Right ventricle myocardium inferior (tissue), 1 donor: ENCODE measurements around the gene RNF157. TPM values are rescaled to one million over a fixed set of nuclear protein-coding genes. Genes with fewer than 3 reads are reported as not detected.
A peak's percentile ranks its signal among the peaks of the same experiment; 100 is the strongest.
"Not testable (repeated sequence)": the region's sequence is repeated elsewhere in the genome, so short reads cannot be mapped to it uniquely, and the experiment has no call there.

Experiments used
- ATAC-seq: fragments of 200-7000 bp; cut with Tn5 transposase; one replicate; pipeline ENCODE4 v1.9.1; 2020; ENCODE audit warnings: mild to moderate bottlenecking, moderate library complexity
- DNase-seq: peaks from one replicate; pipeline ENCODE4 v3.0.0; 2021; ENCODE audit errors: missing footprints
- intact Hi-C: fragments of 100-400 bp; cut with DNase I; formaldehyde crosslinking; loops from one replicate; pipeline ENCODE4 v1.11.0; 2022
- total RNA-seq: library from RNA; stranded (reverse); fragmentation: NEBNext Ultra II Directional; extraction: Animal tissue kit (Norgen Biotek cat#: 25700); gene quantifications from one replicate; pipeline ENCODE4 v1.2.1, GENCODE V29; 2021
- donor health status: DM: no; HTN: yes; CAD: no; lungs with severe emphysema.

RNF157 gene
- total RNA-seq, 1 donor from 2014 or later: 19.4 TPM

DNA sequence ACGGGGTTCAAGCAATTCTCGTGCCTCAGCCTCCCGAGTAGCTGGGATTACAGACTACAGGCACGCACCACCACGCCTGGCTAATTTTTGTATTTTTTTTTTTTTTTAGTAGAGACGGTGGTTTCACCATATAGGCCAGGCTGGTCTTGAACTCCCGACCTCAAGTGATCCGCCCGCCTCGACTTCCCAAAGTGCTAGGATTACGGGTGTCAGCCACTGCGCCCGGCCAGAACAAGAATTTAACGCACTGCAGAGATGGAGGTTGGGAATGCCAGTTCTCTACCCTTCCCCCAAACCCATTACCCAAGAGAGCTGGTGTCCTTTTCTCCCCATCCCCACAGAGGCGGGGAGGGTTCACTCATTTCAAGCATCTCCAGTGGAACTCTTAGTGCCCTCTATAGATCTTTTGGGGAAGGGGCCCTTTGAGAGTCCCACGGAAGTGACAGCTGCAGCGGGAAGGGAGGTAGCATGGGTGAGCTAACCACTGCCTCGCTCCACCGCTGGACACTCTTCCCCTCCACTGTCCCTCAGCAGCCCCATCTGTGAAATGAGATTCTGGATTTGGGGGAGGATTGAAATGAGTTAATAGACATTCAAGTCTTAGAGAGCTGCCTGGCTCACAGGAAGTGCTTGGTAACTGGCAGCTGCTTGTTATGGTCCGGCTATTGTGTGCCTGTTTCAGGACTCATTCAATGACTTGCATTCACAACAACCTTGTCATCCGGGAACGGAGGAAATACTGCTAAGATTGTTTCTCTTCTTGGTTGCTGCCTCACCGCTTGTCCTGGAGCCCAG is 21.3 kb upstream of the RNF157 start:
- peak; percentile 37 for DNase-seq
- intact Hi-C loops: no loop called here
- no peak for ATAC-seq

DNA sequence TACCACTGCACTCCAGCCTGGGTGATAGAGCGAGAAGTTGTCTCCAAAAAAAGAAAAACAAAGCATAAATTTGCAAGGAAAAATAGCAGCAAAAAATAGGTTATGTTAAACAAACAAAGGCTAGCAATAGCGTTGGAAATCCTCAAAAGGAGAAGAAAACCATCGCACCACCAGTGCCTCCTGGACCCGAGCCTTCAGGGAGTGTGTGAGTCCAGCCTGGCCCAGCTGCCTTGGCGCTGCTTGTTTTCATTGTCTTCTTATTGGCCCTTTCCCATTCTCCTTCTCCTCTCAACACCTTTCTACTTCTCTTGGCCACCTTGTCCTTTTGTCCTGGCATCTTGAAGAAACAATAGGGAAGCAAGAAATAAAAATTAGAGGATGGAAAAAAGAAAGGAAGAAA is 20.4 kb upstream of the RNF157 start:
- DNase-seq (peak; percentile 56), ATAC-seq (no peak)
- intact Hi-C loops: no loop called here

DNA sequence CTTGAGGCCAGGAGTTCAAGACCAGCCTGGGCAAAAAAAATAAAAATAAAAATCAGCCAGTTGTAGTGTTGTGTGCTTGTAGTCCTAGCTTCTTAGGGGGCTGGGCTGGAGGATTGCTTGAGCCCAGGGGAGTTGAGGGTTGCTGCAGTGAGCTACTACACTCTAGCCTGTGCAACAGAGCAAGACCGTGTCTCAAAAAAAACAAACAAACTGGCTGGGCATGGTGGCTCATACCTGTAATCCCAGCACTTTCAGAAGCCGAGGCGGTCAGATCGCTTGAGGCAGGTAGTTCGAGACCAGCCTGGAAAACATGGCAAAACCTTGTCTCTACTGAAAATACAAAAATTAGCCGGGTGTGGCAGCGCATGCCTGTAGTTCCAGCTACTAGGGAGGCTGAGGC is 19.9 kb upstream of the RNF157 start:
- intact Hi-C loops: no loop called here
- DNase-seq: no peak
- no peak for ATAC-seq

DNA sequence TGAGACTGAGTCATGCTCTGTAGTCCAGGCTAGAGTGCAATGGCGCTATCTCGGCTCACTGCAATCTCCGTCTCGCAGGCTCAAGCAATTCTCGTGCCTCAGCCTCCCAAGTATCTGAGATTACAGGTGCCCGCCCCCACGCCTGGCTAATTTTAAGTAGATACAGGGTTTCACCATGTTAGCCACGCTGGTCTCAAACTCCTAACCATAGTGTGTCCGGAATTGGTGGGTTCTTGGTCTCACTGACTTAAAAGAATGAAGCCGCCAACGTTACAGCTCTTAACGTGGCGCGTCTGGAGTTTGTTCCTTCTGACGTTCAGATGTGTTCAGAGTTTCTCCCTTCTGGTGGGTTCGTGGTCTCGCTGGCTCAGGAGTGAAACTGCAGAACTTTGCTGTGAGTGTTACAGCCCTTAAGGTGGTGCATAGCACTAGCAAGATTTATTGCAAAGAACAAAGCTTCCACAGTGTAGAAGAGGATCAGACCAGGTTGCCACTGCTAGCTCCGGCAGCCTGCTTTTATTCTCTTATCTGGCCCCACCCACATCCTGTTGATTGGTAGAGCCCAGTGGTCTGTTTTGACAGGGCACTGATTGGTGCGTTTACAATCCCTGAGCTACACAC is 16.2 kb upstream of the RNF157 start:
- ATAC-seq, intact Hi-C loops: not testable (repeated sequence)
- DNase-seq: peak; percentile 48

DNA sequence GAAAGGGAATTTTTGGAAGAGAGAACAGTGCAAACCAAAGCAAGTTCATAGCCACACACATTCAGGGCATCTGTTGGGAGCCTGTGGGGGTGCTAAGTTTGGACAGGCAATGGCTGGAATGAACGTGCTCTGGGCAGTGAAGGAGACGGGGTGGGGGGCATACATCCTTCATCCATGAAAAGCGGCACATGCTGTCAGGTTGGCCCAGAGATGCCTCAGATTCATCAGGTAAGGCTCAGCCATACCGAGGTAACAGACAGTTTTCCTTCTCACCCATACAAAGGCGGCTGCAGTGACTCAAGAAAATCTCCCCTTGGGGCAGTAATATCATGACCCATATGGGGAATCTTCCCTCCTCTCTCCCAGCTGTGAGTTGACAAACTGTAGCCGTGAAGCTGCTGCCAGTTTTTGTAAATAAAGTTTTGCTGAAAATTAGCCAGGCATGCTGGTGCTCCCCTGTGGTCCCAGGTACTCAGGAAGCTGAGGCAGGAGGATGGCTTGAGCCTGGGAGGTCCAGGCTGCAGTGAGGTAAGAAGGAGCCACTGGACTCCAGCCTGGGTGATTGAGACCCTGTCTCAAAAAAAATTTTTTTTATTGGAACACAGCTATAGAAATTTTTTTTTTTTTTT is 15.6 kb upstream of the RNF157 start:
- DNase-seq (peak; percentile 25), ATAC-seq (no peak)
- intact Hi-C loops: no loop called here

DNA sequence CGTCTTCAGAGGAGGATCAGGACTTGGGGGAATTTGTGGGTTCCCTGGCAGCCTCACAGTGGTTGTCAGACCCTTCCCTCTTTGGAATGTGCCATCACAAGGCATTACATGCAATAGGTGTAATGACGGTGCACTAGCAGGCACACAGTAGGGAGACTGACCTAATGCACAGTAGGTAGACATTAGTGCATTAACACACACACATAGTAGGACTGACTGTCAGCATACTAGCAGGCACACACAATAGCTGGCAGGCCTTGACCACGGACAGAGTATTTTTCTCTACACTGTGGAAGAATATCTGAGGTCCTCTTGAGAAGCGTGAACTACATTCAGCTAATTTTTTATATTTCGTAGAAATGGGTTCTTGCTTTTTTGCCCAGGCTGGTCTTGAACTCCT is 14.0 kb upstream of the RNF157 start:
- intact Hi-C loops: no loop called here
- DNase-seq (no peak), ATAC-seq (no peak)

DNA sequence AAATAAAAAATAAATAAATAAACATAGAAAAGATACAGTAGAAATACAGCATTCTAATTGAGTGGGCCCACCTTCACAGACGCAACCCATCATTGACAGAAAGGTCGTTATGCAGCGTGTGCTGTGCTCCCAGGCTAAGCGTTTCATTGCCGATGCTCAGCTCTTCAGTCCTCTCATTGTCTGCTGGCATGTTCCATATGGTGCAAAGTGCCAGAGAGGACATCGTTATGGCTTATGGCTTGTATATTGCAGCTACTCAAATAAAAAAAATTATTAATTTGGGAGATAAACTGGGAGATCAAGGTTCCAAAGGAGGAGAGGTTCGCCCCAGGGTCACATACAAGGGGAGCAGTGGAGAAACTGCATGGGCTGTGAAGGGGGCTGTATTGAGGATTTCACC is 13.5 kb upstream of the RNF157 start:
- no peak for DNase-seq
- no peak for ATAC-seq
- intact Hi-C loops: no loop called here

DNA sequence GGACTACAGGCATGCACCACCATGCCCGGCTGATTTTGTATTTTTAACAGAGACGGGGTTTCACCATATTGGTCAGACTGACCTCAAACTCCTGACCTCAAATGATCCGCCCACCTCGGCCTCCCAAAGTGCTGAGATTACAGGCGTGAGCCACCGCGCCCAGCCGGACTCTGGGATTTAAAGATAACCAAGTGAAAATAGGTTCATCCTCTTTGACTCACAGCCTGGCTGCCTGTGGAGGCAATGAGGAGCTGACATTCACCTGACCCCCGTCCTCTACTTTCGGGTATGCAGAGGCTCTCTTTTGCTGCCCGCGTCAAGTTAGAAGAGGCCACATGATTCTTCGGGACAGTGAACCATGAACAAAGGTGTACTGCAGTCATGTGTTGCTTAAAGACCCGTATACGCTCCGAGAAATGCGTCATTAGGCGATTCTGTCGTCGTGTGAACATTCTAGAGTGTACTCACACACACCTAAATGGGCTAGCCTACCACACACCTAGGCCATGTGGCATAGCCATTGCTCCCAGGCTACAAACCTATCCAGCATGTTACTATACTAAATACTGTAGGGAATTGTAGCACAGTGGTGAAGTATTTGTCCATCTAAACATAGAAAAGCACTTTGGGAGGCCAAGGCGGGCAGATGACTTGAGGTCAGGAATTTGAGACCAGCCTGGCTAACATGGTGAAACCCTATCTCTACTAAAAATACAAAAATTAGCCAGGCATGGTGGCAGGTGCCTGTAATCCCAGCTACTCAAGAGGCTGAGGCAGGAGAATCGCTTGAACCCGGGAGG is 12.9 kb upstream of the RNF157 start:
- intact Hi-C loops, ATAC-seq: not testable (repeated sequence)
- DNase-seq: peak; percentile 59

DNA sequence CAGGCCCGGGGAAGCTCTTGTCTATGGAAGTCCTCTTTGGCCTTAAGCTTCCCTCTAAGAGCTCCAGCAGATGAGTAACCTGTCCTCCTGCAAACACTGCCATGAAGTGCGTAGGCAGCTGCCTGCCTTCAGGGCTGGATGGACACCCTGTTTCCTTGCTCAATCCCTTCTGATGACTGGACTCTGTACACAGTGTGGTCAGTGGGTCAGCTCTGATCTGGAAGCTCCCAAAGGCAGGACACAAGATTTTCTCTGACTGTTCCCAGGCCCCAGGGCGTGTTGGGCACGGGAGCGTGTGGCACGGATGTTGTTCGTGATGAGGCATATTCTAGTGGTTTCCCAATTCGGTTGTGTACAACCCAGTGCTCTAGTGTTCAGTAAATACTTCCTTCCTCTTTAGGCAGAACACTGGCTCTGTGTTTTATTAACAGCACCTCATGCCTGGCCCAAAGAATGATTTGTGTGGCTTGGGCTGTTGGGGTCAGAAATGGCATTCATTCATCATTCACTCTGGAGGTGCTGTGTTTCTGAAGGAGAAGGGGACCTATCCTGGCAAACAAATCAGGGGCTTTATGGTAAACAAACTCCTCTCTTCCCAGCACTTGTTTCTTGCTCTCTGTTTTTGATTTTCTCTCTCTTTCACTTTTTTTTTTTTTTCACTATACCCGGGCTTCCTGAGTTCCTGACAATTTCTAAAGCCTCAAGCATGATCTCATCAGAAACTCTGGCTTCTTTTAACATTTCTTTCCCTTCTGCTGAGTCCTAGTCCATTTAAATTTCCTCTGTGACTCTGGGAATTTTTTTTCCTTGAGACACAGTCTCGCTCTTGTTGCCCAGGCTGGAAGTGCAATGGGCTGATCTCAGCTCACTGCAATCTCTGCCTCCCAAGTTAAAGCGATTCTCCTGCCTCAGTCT is 12.0 kb upstream of the RNF157 start:
- peak; percentile 84 for DNase-seq
- peak; percentile 68 for ATAC-seq
- intact Hi-C loops: no loop called here

DNA sequence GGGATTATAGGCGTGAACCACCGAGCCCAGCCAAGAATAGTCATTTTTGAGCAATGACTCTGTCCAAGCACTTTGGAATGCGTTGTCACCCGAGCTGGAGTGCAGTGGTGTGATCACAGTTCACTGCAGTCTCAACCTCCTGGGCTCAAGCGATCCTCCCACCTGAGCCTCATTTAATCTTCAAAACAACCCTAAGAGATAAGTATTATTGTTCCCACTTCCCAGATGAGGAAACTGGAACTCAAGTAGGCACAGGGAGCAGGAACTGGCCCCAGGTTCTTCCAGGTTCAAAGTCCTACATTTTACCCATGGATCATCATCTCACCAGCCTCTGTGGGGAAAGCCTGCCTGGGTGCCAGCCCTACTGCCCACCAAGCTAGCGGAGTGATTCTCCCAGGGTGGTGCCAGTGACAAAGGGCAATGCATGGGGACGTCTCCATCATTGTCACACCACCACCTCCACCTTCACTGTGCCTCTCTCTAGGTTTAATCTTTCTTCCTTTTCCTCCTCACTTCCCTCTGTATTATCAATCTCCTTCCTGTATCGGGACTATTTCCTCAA is 11.3 kb upstream of the RNF157 start:
- intact Hi-C loops: no loop called here
- ATAC-seq (no peak), DNase-seq (no peak)

DNA sequence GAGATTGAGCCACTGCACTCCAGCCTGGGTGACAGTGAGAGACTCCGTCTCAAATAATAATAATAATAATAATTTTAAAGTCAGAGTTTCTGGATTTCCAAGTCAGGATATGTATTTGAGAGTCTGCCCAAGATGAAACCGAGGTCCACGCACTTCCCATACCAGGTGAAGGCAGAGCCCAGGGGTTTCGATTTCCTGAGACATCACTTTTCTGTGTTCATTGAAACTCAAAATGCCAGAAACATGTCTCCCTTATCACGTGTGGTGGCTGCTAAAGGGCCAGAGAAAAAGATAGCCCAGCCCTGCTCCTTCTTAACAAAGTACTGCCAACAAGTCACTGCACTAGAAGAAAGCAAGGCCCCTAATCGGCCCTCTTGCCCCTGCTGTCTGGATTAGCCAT is 9.8 kb upstream of the RNF157 start:
- intact Hi-C loops: no loop called here
- no peak for ATAC-seq

DNA sequence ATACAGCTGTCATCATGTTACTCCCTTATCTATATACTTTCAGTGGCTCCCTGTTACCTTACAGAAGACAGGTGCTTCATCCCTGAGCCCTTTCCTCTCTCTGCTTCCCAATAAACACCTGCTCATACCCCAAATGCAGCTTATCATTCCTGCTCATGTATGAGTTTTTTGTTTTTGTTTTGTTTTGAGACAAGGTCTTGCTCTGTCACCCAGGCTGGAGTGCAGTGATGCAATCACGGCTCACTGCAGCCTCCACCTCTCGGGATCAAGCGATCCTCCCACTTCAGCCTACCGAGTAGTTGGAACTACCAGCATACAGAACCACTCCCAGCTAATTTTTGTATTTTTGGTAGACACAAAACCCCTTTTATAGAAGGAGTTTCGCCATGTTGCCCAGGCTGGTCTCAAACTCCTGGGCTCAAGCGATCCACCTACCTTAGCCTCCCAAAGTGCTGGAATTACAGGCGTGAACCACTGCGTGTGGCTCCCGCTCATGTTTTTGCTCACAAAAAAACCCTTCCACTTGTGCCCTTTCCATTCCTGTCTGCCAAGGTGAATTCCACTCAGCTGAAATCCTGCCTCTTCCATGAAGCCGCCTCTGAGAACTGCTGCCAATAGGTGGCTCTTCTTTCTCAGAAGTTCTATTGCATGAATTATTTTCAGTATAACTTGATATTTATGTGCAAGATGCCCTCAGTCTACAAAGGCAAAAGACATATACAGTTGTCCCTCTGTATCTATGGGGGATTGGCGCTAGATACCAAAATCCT is 7.9 kb upstream of the RNF157 start:
- DNase-seq (no peak), ATAC-seq (no peak)
- intact Hi-C loops: no loop called here

More for the DNA sequence above, 9.8 kb upstream of the RNF157 start:
- DNase-seq: no peak

DNA sequence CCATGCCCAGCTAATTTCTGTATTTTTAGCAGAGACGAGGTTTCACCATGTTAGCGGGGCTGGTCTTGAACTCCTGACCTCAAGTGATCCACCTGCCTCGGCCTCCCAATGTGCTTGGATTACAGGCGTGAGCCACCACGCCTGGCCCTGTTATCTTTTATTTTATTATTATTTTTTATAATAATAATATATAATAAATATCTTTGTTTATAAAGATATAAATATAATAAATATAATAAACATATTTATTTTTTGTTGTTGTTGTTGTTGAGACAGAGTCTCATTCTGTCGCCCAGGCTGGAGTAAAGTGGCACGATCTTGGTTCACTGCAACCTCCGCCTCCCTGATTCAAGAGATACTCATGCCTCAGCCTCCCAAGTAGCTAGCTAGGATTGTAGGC is 7.0 kb upstream of the RNF157 start:
- no peak for ATAC-seq
- intact Hi-C loops: no loop called here
- DNase-seq: no peak

DNA sequence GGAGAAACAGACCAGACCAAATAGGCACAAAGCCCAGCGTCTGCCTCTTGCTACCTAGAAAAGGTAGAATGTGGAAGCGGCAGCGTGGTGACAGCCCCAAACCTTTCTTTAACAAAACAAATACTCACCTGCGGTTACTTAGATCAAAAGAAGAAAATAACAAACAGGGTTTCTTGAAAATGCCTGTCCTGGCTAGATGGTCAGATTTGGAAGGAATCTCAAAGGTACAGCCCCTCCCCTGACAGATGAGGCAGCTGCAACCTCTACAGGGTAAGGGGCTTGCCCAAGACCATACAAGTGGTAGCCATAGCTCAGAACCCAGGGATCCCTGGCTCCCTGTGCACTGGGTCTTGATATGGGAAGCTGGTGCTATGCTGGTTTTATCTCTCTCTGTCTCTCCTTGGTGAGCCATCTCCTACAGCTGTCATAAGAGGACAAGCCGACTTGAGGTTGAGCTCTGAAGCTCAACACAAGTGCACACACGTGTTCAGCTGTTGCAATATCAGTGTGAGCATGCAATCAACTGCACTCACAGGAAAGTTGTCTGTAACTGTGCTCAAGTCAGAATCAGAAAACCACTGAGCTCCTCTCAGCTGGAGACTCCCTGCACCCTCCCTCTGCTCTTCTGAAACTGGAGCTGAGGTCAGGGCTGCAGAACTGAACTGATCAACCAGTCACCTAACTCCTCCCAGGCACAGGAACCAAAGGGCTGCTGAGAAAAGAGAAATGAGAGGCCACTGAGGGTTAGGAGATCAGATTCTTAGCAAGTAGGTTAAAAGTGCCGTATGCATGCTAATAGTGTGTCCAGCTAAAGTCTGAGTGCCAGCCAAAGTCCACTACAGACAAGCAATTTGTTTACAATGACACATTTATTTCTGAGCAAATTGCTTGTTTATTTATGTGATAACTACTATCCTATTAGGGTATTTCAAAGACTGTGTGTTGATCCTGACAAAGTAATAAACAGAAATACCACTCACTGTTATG is 6.1 kb upstream of the RNF157 start:
- ATAC-seq (peak; percentile 34), DNase-seq (no peak)
- intact Hi-C loops: no loop called here

DNA sequence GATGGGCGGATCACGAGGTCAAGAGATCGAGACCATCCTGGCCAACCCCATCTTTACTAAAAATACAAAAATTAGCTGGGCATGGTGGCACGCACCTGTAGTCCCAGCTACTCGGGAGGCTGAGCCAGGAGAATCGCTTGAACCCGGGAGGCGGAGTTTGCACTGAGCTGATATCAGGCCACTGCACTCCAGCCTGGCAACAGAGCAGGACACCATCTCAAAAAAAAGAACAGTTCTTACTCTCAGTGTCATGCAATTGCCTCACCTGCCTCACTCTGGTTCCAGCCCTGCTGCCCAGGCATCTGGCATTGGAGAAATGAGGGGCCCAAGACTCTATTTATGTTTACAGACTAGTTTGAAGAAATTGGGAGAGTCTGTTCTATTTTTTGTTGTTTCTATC is 4.4 kb upstream of the RNF157 start:
- ATAC-seq, intact Hi-C loops, DNase-seq: not testable (repeated sequence)
